Transverse colon (tissue), 3 donors: ENCODE measurements around the gene TPM4.

ENCODE experiments used
- EP300 ChIP-seq: sonication (generic); formaldehyde crosslinking; IDR thresholded peaks from one replicate; pipeline ENCODE4 v1.6.1; 2017; ENCODE audit warnings: antibody characterized with exemption, low read depth
- POLR2A ChIP-seq: fragments of 450-650 bp; IDR thresholded peaks from one replicate; pipeline ENCODE4 v1.6.1; 2016; ENCODE audit warnings: antibody characterized with exemption, mild to moderate bottlenecking, moderate library complexity
- TF ChIP-seq, protein P1 (sequence below), 5 experiments: fragments of 200-600 bp in 3 of 5; fragments of 450-650 bp in 2 of 5; sonication (generic) in 3 of 5; IDR thresholded peaks; 1 replicate in 2 of 5; 2 replicates in 3 of 5; pipeline ENCODE4 v1.5.1; 2016 to 2017; ENCODE audit warnings: antibody characterized with exemption in 5 of 5, inconsistent platforms in 3 of 5, mild to moderate bottlenecking in 2 of 5, moderate library complexity in 1 of 5

DNA sequence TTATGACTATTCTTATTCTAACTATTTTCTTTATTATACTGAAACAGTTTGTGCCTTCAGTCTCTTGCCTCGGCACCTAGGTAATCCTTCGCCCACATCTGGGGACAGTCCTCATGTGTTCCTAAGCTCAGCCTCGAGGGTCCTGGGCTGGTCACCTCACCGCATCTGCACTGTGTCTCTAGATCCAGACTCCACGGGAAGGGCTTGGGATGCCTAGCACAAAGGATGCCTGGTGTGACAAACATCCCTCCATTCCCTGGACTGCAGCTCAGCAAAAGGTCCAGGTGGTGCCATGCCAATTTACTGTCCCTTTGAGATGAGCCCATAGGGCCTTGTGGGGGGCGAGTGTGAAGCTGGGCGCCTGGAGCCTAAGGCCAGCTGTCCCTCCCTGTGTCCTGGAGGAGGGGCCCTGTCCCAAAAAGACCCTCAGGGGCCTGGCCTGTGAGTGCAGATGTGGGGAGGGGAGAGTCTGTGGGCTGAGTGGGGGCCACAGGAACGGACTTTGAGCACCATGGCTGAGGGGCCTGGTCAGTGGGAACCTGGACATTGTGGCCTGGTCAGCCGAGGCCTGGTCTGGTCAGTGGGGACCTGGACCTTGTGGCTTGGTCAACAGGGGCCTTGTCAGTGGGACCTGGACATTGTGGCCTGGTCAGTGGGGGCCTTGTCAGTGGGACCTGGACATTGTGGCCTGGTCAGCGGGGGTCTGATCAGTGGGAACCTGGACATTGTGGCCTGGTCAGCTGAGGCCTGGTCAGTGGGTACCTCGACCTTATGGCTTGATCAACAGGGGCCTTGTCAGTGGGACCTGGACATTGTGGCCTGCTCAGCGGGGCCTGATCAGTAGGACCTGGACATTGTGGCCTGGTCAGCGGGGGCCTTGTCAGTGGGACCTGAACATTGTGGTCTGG, 45.1 kb upstream of the TPM4 start:
- TF ChIP-seq, protein P1, sequence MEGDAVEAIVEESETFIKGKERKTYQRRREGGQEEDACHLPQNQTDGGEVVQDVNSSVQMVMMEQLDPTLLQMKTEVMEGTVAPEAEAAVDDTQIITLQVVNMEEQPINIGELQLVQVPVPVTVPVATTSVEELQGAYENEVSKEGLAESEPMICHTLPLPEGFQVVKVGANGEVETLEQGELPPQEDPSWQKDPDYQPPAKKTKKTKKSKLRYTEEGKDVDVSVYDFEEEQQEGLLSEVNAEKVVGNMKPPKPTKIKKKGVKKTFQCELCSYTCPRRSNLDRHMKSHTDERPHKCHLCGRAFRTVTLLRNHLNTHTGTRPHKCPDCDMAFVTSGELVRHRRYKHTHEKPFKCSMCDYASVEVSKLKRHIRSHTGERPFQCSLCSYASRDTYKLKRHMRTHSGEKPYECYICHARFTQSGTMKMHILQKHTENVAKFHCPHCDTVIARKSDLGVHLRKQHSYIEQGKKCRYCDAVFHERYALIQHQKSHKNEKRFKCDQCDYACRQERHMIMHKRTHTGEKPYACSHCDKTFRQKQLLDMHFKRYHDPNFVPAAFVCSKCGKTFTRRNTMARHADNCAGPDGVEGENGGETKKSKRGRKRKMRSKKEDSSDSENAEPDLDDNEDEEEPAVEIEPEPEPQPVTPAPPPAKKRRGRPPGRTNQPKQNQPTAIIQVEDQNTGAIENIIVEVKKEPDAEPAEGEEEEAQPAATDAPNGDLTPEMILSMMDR (IDR thresholded peaks at IDR 0.05) = no peak
- TF ChIP-seq POLR2A (no peak), EP300 (no peak)
